Measurements from ENCODE around the gene SMIM27. TPM values are rescaled to one million over a fixed set of nuclear protein-coding genes. Genes with fewer than 3 reads are reported as not detected.
A peak's percentile ranks its signal among the peaks of the same experiment; 100 is the strongest.
"Not testable (repeated sequence)": the region's sequence is repeated elsewhere in the genome, so short reads cannot be mapped to it uniquely, and the experiment has no call there.

SMIM27 gene
- total and polyA plus RNA-seq, 2 of the 4 experiments (the other 2 are of a cell fraction): 1.1 to 3.4 TPM

DNA sequence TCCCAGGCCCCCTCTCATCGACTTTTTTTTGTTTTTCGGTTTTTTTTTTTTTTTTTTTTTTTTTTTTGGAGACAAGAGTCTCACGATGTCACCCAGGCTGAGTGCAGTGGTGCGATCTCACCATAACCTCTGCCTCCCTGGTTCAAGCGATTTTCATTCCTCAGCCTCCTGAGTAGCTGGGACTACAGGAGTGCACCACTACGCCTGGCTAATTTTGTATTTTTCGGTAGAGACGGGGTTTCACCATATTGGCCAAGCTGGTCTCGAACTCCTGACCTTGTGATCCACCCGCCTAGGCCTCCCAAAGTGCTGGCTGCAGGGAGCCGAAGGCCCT is 27.6 kb upstream of the SMIM27 start:
- H3K4ac ChIP-seq (ENCODE audit: low read depth, low read length); ATAC-seq (ENCODE audit: low read depth); H3K27ac ChIP-seq (ENCODE audit: insufficient read depth, low read length); H4K5ac ChIP-seq (ENCODE audit: low read depth, low read length); dilution Hi-C loops (cut with HindIII; ENCODE audit: low sequenced_read_pairs, unreplicated experiment); H3K18ac ChIP-seq (ENCODE audit: low read depth, low read length); H3K4me1 ChIP-seq (ENCODE audit: control insufficient read depth, insufficient read depth, low read length); H3K9me3 ChIP-seq (ENCODE audit: control insufficient read depth, insufficient read depth, low read length); H3K14ac ChIP-seq (replicated peaks; ENCODE audit: low read depth, low read length); H3K36me3 ChIP-seq (ENCODE audit: control insufficient read depth, insufficient read depth, low read length); H2BK15ac ChIP-seq (ENCODE audit: low read depth, low read length); H2AK5ac ChIP-seq (ENCODE audit: low read depth, low read length); DNase-seq; H3K9me1 ChIP-seq (ENCODE audit: insufficient read depth, low read length); H2AFZ ChIP-seq (replicated peaks; ENCODE audit: low read length, poor library complexity); BruUV-seq (replicated peaks); in situ Hi-C loops (cut with MboI; ENCODE audit: low sequenced_read_pairs); H3K56ac ChIP-seq (ENCODE audit: extremely low read depth, insufficient read depth, low read length); H2BK20ac ChIP-seq (ENCODE audit: low read depth, low read length); H2AK9ac ChIP-seq (replicated peaks; ENCODE audit: low read depth, low read length, poor library complexity); H4K20me1 ChIP-seq (ENCODE audit: insufficient read depth, low read length); H4K91ac ChIP-seq (ENCODE audit: insufficient read depth, low read depth, low read length); H2BK120ac ChIP-seq (ENCODE audit: low read depth, low read length); H2BK5ac ChIP-seq (ENCODE audit: low read depth, low read length, poor library complexity, severe bottlenecking); H3K27me3 ChIP-seq (ENCODE audit: control insufficient read depth, insufficient read depth, low read length); POLR2A ChIA-PET (ENCODE audit: unreplicated experiment); intact Hi-C loops (cut with micrococcal nuclease): not testable (repeated sequence)
- peaks cover 31 to 35% of the 10 kb centered on the region in 2 experiments for H3K79me1 ChIP-seq (ENCODE audit: low read depth in 1 of 2, low read length in 2 of 2)
- 0 out of 2 replicates have a peak overlapping the region, but pooled peaks have one; percentile 44 for H3K23ac ChIP-seq (ENCODE audit: low read depth, low read length)
- CTCF ChIA-PET: interaction anchor here (1.3 kb wide), 1 partner anchor 145 kb away, joined by 4 read pairs; no protein-coding TSS in a partner anchor
- peak overlapping the region in 1 of 2 experiments; percentile 10; a peak in 1 of 4 replicates for H4K8ac ChIP-seq (ENCODE audit: low read depth in 2 of 2, low read length in 2 of 2)
- 93% methylated on average over 2 of the region's 11 CpGs; no CpG with 5 or more reads in 1 of the 2 experiments for WGBS, 2 experiments (ENCODE audit: extremely low coverage in 2 of 2, insufficient read length in 1 of 2)
- H3K9ac ChIP-seq (ENCODE audit: low read depth, low read length): peak overlapping the region; percentile 92; the same call in 1 of the 2 replicates
- peak overlapping the region; percentile 90 for H3K4me2 ChIP-seq (ENCODE audit: low read depth, low read length)
- H3K4me3 ChIP-seq (ENCODE audit: insufficient read depth, low read depth, low read length): peak overlapping the region; percentile 86

All from IMR-90 (cell line).